HepG2 (cell line): ENCODE data around the gene RACGAP1. TPM values are rescaled to one million over a fixed set of nuclear protein-coding genes. Genes with fewer than 3 reads are reported as not detected.

ENCODE experiments used
- CEBPB ChIP-seq: IDR thresholded peaks from 2 replicates; pipeline ENCODE4 v1.6.1; 2011; ENCODE audit warnings: low read depth, low read length, improper control_type of control experiment, borderline replicate concordance
- CREM ChIP-seq, 2 experiments: sonication (generic) in 1 of 2; formaldehyde crosslinking in 1 of 2; IDR thresholded peaks; 2 replicates each; pipeline versions ENCODE4 v1.4.0 to v1.6.1; 2016 to 2020; ENCODE audit warnings: antibody characterized with exemption in 1 of 2, mild to moderate bottlenecking in 1 of 2, missing genetic modification reagents in 1 of 2
- EP300 ChIP-seq, 3 experiments: sonication (generic) in 1 of 3; formaldehyde crosslinking in 1 of 3; IDR thresholded peaks; 2 replicates each; pipeline versions ENCODE4 v1.5.1 to v1.6.1; 2011 to 2020; ENCODE audit warnings: low read depth in 2 of 3, low read length in 2 of 3, borderline replicate concordance in 1 of 3, improper control_type of control experiment in 1 of 3, mild to moderate bottlenecking in 1 of 3, missing genetic modification reagents in 1 of 3, moderate library complexity in 1 of 3
- ESRRA ChIP-seq: sonication (generic); formaldehyde crosslinking; IDR thresholded peaks from 2 replicates; pipeline ENCODE4 v1.5.1; 2020; ENCODE audit warnings: mild to moderate bottlenecking, low read depth, missing genetic modification reagents
- GATA4 ChIP-seq: sonication (generic); IDR thresholded peaks from 2 replicates; pipeline ENCODE4 v1.6.1; 2016; ENCODE audit warnings: antibody characterized with exemption, low read depth, borderline replicate concordance
- GFI1 ChIP-seq: sonication (generic); formaldehyde crosslinking; IDR thresholded peaks from 2 replicates; pipeline ENCODE4 v1.5.0; 2020; ENCODE audit warnings: missing genetic modification reagents, mild to moderate bottlenecking, borderline replicate concordance
- NCOA2 ChIP-seq: sonication (generic); formaldehyde crosslinking; IDR thresholded peaks from 2 replicates; pipeline ENCODE4 v1.8.0; 2022; ENCODE audit warnings: inconsistent platforms
- NONO ChIP-seq, 2 experiments: fragments of 450-650 bp in 1 of 2; sonication (generic) in 1 of 2; formaldehyde crosslinking in 1 of 2; IDR thresholded peaks in 1 of 2; conservative IDR thresholded peaks in 1 of 2; 2 replicates each; pipeline versions ENCODE4 v1.6.1 to v1.8.0; 2017 to 2022; ENCODE audit warnings: mild to moderate bottlenecking in 1 of 2, missing genetic modification reagents in 1 of 2, moderate library complexity in 1 of 2
- ONECUT2 ChIP-seq: sonication (generic); formaldehyde crosslinking; IDR thresholded peaks from 2 replicates; pipeline ENCODE4 v1.4.0; 2020; ENCODE audit warnings: missing genetic modification reagents
- RARA ChIP-seq: IDR thresholded peaks from 2 replicates; pipeline ENCODE4 v1.6.1; 2016; ENCODE audit warnings: missing genetic modification reagents, missing compliant biosample characterization
- SALL1 ChIP-seq: sonication (generic); formaldehyde crosslinking; IDR thresholded peaks from 2 replicates; pipeline ENCODE4 v1.8.0; 2022; ENCODE audit warnings: mild to moderate bottlenecking, missing genetic modification reagents
- SOX6 ChIP-seq, 2 experiments: fragments of 450-650 bp in 1 of 2; sonication (generic) in 1 of 2; formaldehyde crosslinking in 1 of 2; IDR thresholded peaks; 2 replicates each; pipeline versions ENCODE4 v1.4.0 to v1.6.1; 2017 to 2020; ENCODE audit warnings: antibody characterized with exemption in 1 of 2, mild to moderate bottlenecking in 1 of 2, missing genetic modification reagents in 1 of 2
- SUZ12 ChIP-seq: fragments of 150-350 bp; IDR thresholded peaks from 2 replicates; pipeline ENCODE4 v1.6.1; 2014; ENCODE audit warnings: low read depth, low read length
- XRCC5 ChIP-seq: fragments of 200-400 bp; formaldehyde crosslinking; optimal IDR thresholded peaks from 2 replicates; pipeline ENCODE3; 2017; ENCODE audit warnings: mild to moderate bottlenecking, low read length
- ZFX ChIP-seq: sonication (generic); formaldehyde crosslinking; IDR thresholded peaks from 2 replicates; pipeline ENCODE4 v1.4.0; 2020; ENCODE audit warnings: mild to moderate bottlenecking, low read depth, missing genetic modification reagents, moderate library complexity
- ZKSCAN5 ChIP-seq: sonication (generic); formaldehyde crosslinking; IDR thresholded peaks from 2 replicates; pipeline ENCODE4 v1.5.1; 2020; ENCODE audit warnings: mild to moderate bottlenecking, missing genetic modification reagents
- ZNF879 ChIP-seq: sonication (generic); formaldehyde crosslinking; IDR thresholded peaks from 2 replicates; pipeline ENCODE4 v1.8.1; 2023; ENCODE audit warnings: missing genetic modification reagents
- ZNF883 ChIP-seq: sonication (generic); formaldehyde crosslinking; IDR thresholded peaks from 2 replicates; pipeline ENCODE4 v1.5.1; 2020; ENCODE audit warnings: mild to moderate bottlenecking, missing genetic modification reagents; ENCODE audit errors: not compliant biosample characterization
- polyA plus RNA-seq, 8 experiments: library from polyadenylated mRNA; depleted of rRNA in 3 of 8; stranded (reverse) in 7 of 8; unstranded in 1 of 8; fragments of >200 nt; fragmentation: Illumina TruSeq in 4 of 8; extraction: Trizol in 4 of 8; gene quantifications; 2 replicates each; pipeline versions ENCODE4 v1.2.1 to v1.2.3, GENCODE V29; 2011 to 2016; ENCODE audit warnings: low read depth in 4 of 8, missing spikeins in 1 of 8, mixed read lengths in 1 of 8; ENCODE audit not compliant: insufficient read depth in 1 of 8
- total RNA-seq, 5 experiments: library from RNA; depleted of rRNA; stranded (reverse); fragments of >200 nt; fragmentation: Illumina TruSeq; extraction: Trizol; gene quantifications; 2 replicates each; pipeline ENCODE4 v1.2.3, GENCODE V29; 2016; ENCODE audit warnings: low read depth in 1 of 5
- TF ChIP-seq, protein P1 (sequence below): IDR thresholded peaks from 2 replicates; pipeline ENCODE4 v1.6.1; 2016; ENCODE audit warnings: low read depth, borderline replicate concordance
- TF ChIP-seq, protein P2 (sequence below): sonication (generic); formaldehyde crosslinking; IDR thresholded peaks from 2 replicates; pipeline ENCODE4 v1.9.0; 2022; ENCODE audit warnings: missing genetic modification reagents, mild to moderate bottlenecking, borderline replicate concordance
- TF ChIP-seq, protein P3 (sequence below): sonication (generic); formaldehyde crosslinking; conservative IDR thresholded peaks from 2 replicates; pipeline ENCODE4 v1.4.0; 2020; ENCODE audit warnings: missing genetic modification reagents
- TF ChIP-seq, protein P4 (sequence below): sonication (generic); formaldehyde crosslinking; IDR thresholded peaks from 2 replicates; pipeline ENCODE4 v1.8.1; 2023; ENCODE audit warnings: mild to moderate bottlenecking, missing genetic modification reagents

The RACGAP1 gene
- total and polyA plus RNA-seq, 2 of the 13 experiments (the other 11 are each of a cell fraction or from before 2014, with no cell fraction given), result 16.7 to 57.9 TPM

DNA sequence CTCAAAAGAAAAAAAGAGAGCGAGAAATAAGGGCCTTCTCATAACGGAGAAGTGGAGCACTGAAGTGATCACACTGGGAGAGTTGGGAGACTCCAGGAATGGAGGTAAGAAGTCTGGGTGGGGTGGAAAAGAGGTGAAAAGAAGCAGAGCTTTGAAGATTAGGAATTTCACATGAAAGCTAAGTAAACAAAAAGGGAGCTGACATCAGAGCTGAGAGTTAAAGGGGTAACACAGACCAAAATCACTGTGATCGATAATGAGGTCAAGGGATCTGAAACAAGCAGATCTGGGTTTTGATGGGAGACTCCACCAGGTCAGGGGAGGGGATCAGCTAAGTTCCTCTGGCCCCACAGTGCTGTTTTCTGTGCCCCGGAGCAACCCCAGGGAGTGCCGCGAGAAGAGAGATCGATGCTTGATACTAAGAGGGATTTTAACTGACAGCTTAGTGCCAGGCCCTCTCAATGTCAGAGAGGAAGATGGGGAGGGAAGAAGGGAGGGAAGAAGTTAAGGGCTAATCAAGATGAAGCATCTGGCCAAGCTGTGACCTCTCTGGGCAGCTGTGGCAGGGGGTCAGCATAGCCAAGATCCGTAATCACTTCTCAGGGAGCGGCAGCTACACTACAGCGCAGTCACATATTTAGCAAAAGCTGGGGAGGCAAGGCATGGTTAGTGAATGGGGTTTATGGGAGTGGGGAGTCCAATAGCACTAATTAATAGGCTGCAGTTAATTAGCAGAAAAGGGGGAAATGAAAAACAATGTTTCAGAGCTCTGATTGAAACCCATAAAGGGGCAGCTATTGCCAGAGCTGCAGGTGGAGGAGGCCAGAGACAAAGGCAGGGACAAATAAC is 44.6 kb downstream of the RACGAP1 start (continued):
- TF ChIP-seq ZNF879 (CRISPR knock-in tag) (no peak), SUZ12 (no peak), GFI1 (peak; percentile 53; the same call in 1 of the 2 replicates), EP300 (IDR thresholded peaks at IDR 0.05; ENCODE audit: low read depth in 2 of 2, low read length in 2 of 2) (peak in 1 of 2 experiments; percentile 42; a peak in 1 of 4 replicates), EP300 (CRISPR knock-in tag; IDR thresholded peaks at IDR 0.05; ENCODE audit: borderline replicate concordance) (no peak), GATA4 (no peak), SALL1 (CRISPR knock-in tag) (peak; percentile 45; the same call in 1 of the 2 replicates), NONO (IDR thresholded peaks at IDR 0.05) (no peak), NONO (CRISPR knock-in tag; conservative IDR thresholded peaks at IDR 0.05) (0 out of 2 replicates have a peak, but pooled peaks have one; percentile 30), NCOA2 (CRISPR knock-in tag) (peak; percentile 50), CEBPB (no peak), CREM (IDR thresholded peaks at IDR 0.05) (peak; percentile 44; the same call in 1 of the 2 replicates), CREM (CRISPR knock-in tag; IDR thresholded peaks at IDR 0.05) (no peak), ZKSCAN5 (peak; percentile 88), ESRRA (CRISPR knock-in tag) (no peak), ZFX (CRISPR knock-in tag) (no peak), ONECUT2 (CRISPR knock-in tag) (peak; percentile 95), RARA (peak; percentile 66; the same call in 1 of the 2 replicates), ZNF883 (CRISPR knock-in tag) (no peak), SOX6 (IDR thresholded peaks at IDR 0.05) (no peak), SOX6 (CRISPR knock-in tag; IDR thresholded peaks at IDR 0.05) (peak; percentile 47; the same call in 1 of the 2 replicates), XRCC5 (no peak)
- TF ChIP-seq, protein P1, sequence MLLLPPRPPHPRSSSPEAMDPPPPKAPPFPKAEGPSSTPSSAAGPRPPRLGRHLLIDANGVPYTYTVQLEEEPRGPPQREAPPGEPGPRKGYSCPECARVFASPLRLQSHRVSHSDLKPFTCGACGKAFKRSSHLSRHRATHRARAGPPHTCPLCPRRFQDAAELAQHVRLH (CRISPR knock-in tag), result no peak
- TF ChIP-seq, protein P2, sequence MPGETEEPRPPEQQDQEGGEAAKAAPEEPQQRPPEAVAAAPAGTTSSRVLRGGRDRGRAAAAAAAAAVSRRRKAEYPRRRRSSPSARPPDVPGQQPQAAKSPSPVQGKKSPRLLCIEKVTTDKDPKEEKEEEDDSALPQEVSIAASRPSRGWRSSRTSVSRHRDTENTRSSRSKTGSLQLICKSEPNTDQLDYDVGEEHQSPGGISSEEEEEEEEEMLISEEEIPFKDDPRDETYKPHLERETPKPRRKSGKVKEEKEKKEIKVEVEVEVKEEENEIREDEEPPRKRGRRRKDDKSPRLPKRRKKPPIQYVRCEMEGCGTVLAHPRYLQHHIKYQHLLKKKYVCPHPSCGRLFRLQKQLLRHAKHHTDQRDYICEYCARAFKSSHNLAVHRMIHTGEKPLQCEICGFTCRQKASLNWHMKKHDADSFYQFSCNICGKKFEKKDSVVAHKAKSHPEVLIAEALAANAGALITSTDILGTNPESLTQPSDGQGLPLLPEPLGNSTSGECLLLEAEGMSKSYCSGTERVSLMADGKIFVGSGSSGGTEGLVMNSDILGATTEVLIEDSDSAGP (CRISPR knock-in tag), result peak; percentile 80
- TF ChIP-seq, protein P3, sequence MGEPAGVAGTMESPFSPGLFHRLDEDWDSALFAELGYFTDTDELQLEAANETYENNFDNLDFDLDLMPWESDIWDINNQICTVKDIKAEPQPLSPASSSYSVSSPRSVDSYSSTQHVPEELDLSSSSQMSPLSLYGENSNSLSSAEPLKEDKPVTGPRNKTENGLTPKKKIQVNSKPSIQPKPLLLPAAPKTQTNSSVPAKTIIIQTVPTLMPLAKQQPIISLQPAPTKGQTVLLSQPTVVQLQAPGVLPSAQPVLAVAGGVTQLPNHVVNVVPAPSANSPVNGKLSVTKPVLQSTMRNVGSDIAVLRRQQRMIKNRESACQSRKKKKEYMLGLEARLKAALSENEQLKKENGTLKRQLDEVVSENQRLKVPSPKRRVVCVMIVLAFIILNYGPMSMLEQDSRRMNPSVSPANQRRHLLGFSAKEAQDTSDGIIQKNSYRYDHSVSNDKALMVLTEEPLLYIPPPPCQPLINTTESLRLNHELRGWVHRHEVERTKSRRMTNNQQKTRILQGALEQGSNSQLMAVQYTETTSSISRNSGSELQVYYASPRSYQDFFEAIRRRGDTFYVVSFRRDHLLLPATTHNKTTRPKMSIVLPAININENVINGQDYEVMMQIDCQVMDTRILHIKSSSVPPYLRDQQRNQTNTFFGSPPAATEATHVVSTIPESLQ (CRISPR knock-in tag), result no peak
- TF ChIP-seq, protein P4, sequence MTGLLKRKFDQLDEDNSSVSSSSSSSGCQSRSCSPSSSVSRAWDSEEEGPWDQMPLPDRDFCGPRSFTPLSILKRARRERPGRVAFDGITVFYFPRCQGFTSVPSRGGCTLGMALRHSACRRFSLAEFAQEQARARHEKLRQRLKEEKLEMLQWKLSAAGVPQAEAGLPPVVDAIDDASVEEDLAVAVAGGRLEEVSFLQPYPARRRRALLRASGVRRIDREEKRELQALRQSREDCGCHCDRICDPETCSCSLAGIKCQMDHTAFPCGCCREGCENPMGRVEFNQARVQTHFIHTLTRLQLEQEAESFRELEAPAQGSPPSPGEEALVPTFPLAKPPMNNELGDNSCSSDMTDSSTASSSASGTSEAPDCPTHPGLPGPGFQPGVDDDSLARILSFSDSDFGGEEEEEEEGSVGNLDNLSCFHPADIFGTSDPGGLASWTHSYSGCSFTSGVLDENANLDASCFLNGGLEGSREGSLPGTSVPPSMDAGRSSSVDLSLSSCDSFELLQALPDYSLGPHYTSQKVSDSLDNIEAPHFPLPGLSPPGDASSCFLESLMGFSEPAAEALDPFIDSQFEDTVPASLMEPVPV (CRISPR knock-in tag), result peak; percentile 63; the same call in 1 of the 2 replicates
